ENCODE results near the gene MGAT4B.

MGAT4B gene

DNA sequence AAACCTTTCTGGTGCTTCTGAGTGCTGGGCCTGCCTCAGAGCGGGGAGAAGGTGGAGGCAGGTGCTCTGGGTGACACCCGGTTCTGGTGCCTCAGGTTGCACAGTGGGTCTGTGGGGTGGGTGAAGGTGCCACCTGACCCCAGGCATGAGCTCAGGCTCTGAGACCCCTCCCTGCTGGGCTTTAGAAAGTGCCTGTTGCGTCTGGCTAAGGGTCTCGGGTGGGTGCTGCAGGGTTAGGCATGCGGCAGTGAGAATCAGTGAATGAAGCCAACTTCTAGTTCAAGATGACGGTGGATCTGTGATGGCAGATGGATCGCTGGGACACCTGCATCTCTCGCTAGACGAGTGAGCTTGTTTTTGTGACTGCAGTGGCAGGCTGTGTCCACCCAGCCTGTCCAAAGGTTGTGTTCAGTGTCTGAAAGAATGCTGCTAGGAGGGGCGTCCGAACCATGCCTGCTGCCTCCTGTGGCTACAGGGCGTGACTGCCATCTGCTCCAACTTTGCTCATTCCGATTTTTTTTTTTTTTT, 19.1 kb upstream of the MGAT4B start:
- no peak for DNase-seq

DNA sequence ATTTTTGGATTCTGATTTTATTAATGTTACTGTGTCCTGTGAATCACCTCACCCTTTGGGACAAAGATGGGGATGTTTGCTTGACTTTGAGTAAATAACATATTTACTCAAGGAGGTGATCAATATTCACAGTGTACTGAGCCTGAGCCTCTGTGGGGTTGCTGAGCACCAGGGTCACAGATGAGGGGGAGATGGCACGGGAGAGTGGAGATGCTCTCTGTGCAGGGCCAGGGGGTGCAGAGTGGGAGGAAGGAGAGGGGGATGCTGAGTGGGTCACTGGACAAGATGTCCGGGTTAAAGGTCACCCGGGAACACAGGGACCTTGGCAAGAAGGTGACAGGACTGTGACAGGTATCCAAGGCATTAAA, 18.1 kb upstream of the MGAT4B start:
- no peak for DNase-seq

DNA sequence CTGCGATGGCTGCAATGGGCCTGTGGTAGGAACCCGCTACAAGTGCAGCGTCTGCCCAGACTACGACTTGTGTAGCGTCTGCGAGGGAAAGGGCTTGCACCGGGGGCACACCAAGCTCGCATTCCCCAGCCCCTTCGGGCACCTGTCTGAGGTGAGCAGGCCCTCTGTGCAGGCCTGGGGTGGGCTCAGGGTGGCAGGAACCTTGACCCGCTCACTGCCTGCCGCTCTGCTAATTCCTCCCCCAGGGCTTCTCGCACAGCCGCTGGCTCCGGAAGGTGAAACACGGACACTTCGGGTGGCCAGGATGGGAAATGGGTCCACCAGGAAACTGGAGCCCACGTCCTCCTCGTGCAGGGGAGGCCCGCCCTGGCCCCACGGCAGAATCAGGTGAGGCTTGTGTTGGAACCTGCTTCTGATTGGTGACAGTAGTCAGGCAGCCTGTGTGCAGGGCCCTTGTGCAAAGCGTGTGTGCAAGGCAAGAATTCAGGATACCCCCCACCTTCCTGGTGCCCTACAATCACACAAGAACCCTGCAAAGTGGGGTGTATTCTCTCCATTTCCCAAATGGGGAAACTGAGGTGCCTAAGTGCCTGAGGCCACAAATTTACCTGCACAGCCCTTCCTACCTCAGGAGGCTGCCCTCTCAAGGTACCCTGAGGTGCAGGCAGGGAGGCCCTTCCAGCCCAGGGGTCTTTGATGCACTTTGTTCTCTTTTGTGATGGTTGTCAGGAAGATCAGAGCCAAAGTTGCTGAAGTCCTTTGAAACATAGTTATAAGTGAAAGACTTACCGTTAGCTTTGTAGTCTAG, 17.5 kb upstream of the MGAT4B start:
- DNase-seq = no peak

- DNase-seq = no peak
Observed at GRCh38 chr5:179822444-179822990, 15.9 kb upstream of the MGAT4B start.

- DNase-seq = no peak
Observed at GRCh38 chr5:179822059-179822432, 15.4 kb upstream of the MGAT4B start.

DNA sequence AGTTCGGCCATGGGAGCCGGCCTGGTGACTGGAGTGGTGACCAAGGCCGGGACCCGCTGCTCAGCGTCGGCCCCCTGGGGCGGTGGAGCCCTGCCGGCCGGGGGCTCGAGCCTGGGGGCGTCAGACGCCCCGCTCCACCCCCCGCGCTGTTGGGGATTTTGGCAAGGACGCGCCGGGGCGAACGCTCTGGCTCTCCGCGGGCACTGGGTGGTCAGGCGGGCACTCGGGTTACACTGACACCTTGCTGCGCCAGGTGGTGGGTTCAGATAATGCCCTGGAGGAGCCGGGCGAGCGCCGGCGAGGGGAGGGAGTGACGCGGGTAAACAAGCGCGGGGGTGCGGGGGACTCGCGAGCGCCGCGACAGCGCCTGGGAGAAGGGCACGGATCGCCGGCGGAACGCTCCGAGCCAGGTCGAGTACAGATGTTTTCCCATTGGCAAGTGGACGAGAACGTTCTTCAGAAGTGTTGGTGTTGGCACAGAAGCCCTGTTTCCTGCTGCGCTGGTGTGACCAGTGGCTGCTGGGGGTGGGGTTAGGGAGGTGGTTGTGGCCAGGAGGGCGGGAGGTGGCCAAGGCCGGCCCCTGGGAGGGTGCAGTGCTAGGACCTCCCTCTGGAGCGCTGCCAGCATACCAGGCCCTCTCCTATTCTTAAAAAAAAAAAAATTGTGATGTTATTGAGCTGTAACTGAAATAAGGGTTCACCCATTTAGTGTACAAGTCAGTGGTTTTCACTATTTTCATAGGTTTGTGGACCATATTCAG, 14.8 kb upstream of the MGAT4B start:
- peak; percentile 51 to 80 for DNase-seq

DNA sequence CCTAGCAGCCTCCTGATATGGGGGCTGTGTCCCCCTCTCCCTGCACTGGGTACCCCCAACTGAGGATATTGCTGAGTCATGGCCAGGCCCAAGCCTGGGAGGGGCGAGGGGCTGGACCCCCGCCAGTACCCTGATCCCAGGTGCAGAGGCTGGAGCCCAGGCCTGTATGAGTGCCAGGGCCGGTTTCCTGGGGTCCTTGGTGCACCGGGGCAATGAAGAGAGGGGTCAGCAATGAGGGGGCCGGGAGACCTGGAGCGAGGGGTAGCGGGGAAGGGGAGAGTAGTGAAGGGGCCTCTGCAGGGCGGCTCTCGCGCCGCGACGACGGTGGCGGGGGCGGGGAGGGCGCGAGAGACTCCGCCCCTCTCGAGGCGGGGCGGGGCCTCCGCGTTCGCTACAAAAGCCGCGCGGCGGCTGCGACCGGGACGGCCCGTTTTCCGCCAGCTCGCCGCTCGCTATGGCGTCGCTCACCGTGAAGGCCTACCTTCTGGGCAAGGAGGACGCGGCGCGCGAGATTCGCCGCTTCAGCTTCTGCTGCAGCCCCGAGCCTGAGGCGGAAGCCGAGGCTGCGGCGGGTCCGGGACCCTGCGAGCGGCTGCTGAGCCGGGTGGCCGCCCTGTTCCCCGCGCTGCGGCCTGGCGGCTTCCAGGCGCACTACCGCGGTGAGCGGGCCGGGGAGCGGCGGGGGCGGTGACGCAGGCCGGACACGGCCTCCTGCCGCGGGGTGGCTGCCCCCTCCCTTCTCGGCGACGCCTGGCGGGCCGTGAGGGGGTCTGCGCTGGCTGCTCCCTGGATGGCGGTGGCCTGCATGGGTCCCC, 14.0 kb upstream of the MGAT4B start, which contains the start of gene SQSTM1:
Gene SQSTM1 (plus strand): TSS at position 423 of the 815 bp plus-strand sequence. CDS start 32 bp downstream, at position 455.
- DNase-seq = peak; percentile 44 to 66

- DNase-seq = no peak
Observed at GRCh38 chr5:179820127-179820482, 13.4 kb upstream of the MGAT4B start.

DNA sequence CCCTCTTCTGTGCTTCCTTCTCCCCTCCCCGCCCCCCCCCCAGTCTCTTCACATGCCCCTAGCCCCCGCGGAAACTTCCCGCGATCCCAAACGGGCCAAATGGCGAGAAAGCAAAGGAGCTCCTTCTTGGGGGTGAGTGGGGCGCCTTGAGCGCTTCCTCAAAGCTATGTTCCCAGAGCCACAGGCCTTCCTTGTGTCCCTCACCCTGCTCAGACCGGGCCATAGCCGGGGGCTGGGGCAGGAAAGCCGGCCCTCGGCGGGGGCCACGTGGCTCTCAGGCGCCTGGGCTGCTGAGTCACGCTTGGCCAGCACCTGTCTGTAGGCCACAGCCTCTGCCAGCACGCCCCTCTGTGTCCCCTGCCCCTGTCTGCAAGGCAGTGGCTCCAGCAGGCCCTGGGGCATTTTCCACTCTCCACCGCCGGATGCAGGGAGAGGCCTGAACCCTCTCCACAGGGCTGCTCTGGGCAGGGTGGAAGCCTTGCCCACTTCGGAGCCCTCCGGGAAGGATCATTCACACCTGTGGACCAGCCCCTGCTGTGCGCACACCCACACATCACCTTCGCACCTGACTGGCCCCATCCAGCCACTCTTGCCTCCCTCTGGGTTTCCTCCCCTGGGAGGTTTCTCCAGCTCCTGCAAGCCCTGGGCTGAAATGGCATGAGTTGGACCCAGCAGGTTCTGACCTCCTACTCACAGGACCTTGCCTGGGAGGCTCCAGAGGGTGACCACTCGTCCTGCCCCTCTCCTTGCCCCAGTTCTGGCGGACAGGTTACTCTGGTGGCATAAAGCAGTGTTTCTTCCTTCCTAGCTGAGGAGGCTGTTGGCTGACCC, 12.8 kb upstream of the MGAT4B start:
- peak in 1 of 2 experiments; percentile 22 for DNase-seq

DNA sequence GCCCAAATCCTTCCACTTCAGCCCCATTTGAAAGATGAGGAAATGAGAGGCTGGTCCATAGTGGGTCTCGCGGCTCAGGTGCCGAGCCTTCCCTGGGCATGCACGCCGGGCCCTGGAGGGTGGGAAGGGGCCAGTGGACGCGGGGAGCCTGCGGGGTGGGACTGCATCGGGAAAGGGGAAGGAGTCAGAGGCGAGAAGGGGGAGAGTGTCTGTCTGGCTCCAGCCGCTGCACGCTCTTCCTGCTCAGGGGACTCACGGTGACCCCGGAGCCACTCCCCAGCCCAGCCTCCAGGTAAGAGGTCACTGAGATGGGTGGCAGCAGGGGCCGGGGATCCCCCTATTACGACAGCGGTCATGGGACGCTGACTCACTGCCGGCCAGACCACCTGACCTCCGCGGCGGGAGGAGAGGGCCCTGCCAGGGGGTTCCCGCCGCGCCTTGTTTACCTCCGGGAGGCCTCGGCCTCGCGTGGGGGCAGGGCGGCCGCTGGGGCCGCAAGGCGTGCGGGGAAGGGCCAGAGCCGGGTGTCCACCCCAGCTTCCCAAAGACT, 12.2 kb upstream of the MGAT4B start:
- DNase-seq = no peak

DNA sequence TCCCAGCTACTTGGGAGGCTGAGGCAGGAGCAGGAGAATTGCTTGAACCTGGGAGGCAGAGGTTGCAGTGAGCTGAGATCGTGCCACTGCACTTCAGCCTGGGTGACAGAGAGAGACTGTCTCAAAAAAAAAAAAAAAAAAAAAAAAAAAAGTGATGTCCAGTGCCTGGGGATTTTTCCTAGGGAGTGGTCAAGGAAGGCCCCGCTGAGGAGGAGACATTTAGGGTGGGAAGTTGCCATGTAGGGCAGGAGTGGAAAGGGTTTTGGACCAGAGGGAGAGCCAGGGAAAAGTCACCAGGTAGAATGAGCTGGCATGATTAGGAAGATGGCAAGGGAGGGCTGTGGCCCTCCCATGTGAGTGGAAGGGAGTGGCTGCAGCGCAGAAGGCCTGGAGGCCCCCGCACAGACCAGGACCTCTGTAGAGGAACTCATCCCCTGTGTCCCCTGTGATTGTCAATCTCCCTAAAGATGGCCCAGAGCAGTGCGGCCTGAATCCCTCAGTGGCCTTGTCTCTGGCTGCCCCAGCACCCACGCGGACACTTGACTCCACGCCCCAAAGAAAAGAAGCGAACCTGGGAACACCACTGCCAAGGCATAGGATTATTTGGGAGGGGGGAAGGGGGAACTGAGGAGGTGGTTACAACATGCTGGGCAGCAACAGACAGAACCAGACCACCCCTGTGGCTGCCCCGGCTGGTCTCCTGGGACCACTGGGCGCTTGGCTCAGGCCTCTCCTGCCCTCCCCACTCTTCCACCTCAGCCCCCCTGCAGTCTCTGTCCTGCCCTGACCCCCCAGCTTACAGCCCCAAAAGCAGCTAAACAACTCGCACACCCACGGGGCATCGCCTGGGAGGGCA, 11.5 kb upstream of the MGAT4B start:
- no peak for DNase-seq

- no peak for DNase-seq
Observed at GRCh38 chr5:179817470-179817840, 10.8 kb upstream of the MGAT4B start.

DNA sequence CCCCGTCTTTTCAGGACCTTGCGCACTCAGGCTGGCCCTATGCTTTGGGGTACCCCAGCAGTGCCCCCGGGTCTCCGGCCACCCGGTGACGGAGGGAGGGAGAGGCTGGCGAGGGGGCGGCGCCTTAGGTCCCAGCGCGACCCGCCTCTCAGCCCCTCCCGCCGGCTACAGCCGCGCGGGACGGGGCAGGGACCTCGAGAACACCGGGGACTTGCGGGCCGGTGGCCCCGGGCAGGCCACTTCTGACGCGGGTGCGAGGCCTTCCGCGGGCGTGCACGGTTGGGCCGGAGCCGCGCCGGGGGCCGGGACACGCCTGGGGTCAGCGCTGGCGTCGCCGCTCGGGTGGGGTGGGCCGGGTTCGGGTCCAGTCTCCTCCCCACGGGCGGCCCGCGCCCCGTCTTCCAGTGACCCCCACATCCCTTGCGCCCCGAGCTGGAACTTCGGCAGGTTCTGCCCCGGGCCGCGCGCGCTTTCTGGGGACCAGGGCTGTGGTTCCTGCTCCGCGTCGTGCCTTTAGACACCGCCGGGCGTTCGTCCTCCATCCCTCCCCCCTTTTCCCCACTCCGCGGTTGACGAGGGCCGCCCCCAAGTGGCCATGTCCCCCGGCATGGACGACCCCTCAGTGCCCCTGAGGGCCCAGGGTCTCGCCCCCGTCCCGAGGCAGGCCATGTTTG, 10.3 kb upstream of the MGAT4B start:
- DNase-seq = no peak

DNA sequence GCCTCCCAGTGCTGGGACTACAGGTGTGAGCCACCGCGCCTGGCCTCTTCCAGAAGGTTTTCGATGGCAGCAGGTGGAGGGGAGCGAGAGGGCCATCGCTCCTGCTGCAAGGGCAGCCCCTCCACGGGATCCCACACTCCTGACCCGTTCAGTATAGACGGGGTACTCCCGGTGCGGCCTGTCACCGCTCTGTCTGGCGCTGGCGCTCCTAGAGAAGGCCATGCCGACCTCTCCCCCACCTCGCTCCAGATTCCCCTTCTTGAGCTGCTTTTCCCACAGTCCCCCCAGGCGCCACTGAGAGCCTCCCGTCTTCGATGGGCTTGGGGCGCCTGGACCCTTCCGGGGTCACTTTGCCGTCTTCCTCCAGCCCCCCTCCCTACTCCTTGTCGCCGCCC, 9.7 kb upstream of the MGAT4B start:
- no peak for DNase-seq

DNA sequence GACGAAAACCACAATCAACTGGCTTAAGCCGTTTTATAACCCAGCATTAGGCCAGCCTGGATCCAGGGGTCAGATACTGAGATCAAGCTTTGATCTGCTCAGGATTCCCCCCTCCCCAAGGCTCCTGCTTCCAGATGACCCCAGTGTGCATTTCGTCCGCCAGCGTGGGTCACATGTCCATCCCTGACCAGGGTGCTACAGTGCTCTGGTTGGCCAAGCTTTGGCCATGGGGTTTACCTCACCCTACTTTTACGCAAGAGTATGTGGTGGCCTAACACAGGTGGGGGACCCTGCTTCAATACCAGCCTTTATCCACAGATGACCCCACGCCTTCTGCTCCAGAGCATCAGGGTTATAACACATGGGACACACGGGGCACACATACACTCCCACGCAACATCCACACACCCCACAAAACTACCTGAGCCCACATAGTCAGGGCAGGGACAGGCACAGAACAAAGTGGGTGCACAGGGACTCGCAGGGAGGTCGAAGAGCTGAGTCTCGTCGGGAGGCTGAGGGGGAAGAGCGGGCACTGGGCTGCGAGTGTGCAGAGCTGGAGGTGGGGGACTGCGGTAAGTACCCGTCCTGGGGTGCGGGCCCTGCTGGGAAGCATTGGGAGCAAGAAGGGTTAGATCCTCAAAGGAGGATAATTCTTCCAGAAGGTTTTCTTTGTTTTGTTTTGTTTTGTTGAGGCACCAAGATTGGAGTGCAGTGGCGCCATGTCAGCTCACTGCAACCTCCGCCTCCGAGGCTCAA, 9.0 kb upstream of the MGAT4B start:
- no peak for DNase-seq

- no peak for DNase-seq
Observed at GRCh38 chr5:179814090-179814489, 7.4 kb upstream of the MGAT4B start.

DNA sequence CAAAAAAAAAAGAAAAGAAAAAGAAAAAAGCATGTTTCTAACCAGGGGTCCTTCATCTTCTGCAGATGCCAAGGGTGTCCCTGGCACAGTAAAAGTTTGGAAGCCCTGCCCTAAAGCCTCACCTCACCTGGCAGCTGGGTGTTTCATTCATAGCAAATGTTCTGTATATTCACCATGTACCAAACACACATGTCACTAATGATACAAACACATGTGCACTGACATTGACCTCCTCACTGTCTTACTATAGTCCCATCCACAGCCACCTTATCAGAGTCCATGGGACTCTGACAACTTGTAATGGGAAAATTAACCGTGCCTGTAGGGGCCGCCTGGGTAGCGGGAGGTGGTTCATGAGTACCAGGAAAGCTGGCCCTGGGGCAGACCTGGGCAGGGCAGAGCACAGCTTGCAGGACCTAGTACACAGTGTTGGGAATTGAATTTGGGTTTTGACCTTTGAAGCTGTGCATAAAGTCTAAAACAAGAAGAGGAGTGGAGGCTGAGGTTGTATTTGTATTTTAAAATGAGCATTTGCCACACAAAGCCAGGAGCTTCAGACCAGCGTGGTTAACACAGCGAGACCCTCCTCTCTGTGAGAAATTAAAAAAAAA, 6.4 kb upstream of the MGAT4B start:
- DNase-seq = no peak

DNA sequence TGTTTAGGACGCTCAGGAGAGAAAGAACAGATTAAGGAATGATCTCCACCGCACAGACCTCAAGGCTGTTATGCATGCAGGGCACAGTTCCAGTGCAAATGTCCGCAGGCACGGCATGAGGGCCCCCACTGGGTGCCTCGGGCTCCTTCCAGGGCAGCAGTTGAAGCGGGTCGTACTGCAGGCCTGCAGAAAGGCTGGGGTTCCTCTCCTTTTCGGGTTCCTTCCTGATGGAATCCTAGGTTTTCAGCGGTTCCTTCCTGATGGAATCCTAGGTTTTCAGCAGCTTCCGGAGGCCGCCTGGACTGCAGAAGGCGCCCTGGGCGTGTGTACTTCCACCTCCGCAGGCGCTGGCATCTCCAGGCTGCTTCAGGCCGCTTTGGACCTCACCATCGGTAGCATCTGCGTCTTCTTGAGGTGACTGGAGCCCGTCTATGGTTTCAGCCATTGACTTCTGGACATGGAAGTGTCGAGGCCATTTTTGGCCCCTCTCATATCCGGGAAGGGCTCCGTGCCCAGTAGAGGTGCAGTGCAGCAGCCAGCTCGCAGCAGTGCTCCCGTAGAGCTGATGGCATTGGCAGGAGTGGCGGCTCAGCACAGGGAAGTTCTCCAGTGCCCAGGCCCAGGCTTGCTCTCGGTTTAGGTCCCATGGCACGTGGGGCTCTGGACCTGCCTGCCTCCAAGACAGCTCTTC, 5.6 kb upstream of the MGAT4B start:
- no peak for DNase-seq
